GM19193 (cell line): ENCODE data around the gene GGA2.

ENCODE experiments used
- POLR2A ChIP-seq: IDR thresholded peaks from 4 replicates; pipeline ENCODE4 v1.6.1; 2011; ENCODE audit not compliant: insufficient read depth, insufficient read length; ENCODE audit errors: extremely low read depth

The GGA2 gene

GRCh38 chr16:23512168-23512695 lies 1.9 kb upstream of the GGA2 start:
- TF ChIP-seq POLR2A = no peak

GRCh38 chr16:23511731-23512130 lies 1.4 kb upstream of the GGA2 start:
- no peak for TF ChIP-seq POLR2A

DNA sequence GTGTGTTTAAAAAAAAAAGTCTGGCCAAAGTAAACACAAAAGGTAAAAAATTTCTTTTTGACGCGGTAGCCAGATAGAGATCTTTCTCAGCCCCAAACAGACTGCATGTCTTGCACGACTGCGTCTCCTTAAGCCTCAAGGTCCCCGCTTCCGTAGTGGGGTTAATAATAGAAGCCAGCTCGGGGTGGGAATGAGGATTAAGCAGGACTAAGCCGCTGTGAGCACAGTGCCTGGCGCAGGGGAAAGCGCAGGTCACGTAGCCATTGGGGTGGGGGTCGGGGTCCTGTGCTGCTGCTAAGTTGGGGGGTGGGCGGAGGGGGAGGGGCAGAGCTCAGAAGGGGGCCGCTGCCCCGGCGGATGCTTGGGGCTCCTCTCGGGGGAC lies 521 bp downstream of the GGA2 start:
- TF ChIP-seq POLR2A = no peak

- no peak for TF ChIP-seq POLR2A
Measured at GRCh38 chr16:23509441-23509754, 896 bp downstream of the GGA2 start.

- no peak for TF ChIP-seq POLR2A
Measured at GRCh38 chr16:23508589-23509440, 1.5 kb downstream of the GGA2 start.

DNA sequence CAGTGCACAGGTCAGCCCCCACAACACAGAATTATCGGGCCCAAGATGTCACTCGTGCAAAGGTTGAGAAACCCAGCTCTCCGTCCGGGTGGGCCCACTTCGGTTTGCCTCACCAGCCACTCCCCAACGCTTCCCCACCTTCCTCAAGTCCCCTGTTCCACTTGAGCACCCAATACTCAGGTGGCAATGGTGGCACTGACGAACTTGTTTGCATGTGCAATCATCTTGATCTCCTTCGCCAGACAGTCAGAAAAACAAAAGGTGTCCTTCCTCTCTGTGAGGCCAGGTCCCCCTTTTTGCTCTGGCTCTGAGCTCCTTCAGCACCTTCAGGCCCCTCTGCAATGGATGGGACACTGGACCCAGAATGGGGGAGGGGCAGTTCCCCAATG lies 3.7 kb downstream of the GGA2 start:
- TF ChIP-seq POLR2A = no peak

- TF ChIP-seq POLR2A = no peak
Measured at GRCh38 chr16:23505671-23506605, 4.4 kb downstream of the GGA2 start.

DNA sequence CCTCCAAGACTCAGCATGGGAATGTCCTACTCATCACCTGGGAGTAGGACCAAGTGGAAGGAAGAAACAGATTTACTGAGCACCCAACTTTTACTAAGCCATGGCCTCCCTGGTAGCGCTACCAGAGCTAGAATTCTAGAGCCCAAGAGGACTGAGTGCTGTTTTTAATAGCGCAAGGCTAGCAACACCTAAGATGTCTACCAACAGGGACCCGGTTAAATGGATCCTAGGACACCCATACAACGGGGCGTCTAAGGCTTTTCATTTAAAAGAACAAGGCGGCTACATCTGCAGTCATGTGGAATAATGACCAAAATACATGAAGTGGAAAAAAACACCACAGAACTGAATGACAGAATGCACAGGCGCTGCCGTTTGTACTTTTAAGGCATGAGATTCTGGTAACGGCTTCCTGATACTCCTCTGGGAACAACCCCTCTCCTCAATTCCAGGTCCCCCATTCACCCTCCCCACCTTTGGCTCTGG lies 5.1 kb downstream of the GGA2 start:
- no peak for TF ChIP-seq POLR2A

- no peak for TF ChIP-seq POLR2A
Measured at GRCh38 chr16:23504453-23505179, 5.7 kb downstream of the GGA2 start.

- TF ChIP-seq POLR2A = no peak
Measured at GRCh38 chr16:23504076-23504452, 6.2 kb downstream of the GGA2 start.

- no peak for TF ChIP-seq POLR2A
Measured at GRCh38 chr16:23502466-23502865, 7.8 kb downstream of the GGA2 start.

DNA sequence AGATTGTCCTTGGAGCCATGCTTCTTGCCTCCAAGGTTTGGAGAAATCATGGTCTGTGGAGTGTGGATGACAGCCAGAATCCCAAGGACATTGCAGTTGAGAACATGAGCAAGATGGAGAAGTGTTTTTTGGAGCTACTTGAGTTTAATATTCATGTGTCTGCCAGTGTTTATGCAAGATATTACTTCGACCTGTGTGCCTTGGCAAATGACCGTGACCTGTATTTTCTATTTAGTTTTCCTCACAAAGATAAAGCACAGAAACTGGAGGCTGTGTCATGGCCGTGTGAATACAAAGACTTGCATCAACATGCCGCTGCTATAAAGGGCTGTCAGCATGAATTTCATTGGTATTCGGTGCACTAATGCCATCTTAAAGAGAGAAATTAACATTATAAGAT lies 9.0 kb downstream of the GGA2 start:
- TF ChIP-seq POLR2A = no peak

- TF ChIP-seq POLR2A = no peak
Measured at GRCh38 chr16:23500862-23501225, 9.4 kb downstream of the GGA2 start.

GRCh38 chr16:23500212-23500861 lies 10.0 kb downstream of the GGA2 start:
- no peak for TF ChIP-seq POLR2A
